Common myeloid progenitor, CD34-positive (primary cell): ENCODE measurements around the gene STK32B.
"Not testable (repeated sequence)": the region's sequence is repeated elsewhere in the genome, so short reads cannot be mapped to it uniquely, and the experiment has no call there.

Source experiments
- CTCF ChIA-PET: fragments of 350-600 bp; sonication (Branson Sonifier 250); formaldehyde crosslinking; loops from one replicate; lab custom pipeline; 2021; ENCODE audit warnings: antibody characterized with exemption; lab: Charles Lee
- POLR2A ChIA-PET: fragments of 350-600 bp; sonication (Branson Sonifier 250); formaldehyde crosslinking; loops from one replicate; lab custom pipeline; 2021; ENCODE audit warnings: antibody characterized with exemption; lab: Charles Lee
- DNase-seq, 3 donors: peaks; one replicate each; pipeline versions ENCODE4 v3.0.0 to v3.0.0-alpha.2; 2013
- H3K27ac ChIP-seq, 2 experiments: 1 replicate in 1 of 2; 2 replicates in 1 of 2; pipeline ENCODE4 v1.7.0; 2013; ENCODE audit warnings: inconsistent platforms in 2 of 2, low read length in 2 of 2, mild to moderate bottlenecking in 2 of 2, low read depth in 1 of 2, moderate library complexity in 1 of 2; ENCODE audit not compliant: severe bottlenecking in 2 of 2, insufficient read depth in 1 of 2, poor library complexity in 1 of 2
- H3K27me3 ChIP-seq, 5 experiments: replicated peaks in 2 of 5; 1 replicate in 3 of 5; 2 replicates in 2 of 5; pipeline versions ENCODE4 v1.6.1 to v1.7.0; 2013; ENCODE audit warnings: low read length in 4 of 5, mild to moderate bottlenecking in 2 of 5, moderate library complexity in 2 of 5, inconsistent platforms in 1 of 5; ENCODE audit not compliant: insufficient read depth in 5 of 5, control insufficient read depth in 4 of 5
- H3K36me3 ChIP-seq, 4 experiments: 1 replicate in 2 of 4; 2 replicates in 2 of 4; pipeline versions ENCODE4 v1.6.1 to v1.7.0; 2013; ENCODE audit warnings: low read length in 3 of 4, control low read depth in 1 of 4, mild to moderate bottlenecking in 1 of 4; ENCODE audit not compliant: control insufficient read depth in 4 of 4, insufficient read depth in 4 of 4
- H3K4me1 ChIP-seq, 4 experiments: 1 replicate in 3 of 4; 2 replicates in 1 of 4; pipeline versions ENCODE4 v1.6.1 to v1.7.1; 2013; ENCODE audit warnings: low read length in 3 of 4, mild to moderate bottlenecking in 3 of 4, control low read depth in 1 of 4, inconsistent platforms in 1 of 4, moderate library complexity in 1 of 4; ENCODE audit not compliant: control insufficient read depth in 4 of 4, insufficient read depth in 4 of 4; ENCODE audit errors: control extremely low read depth in 1 of 4
- H3K4me3 ChIP-seq, 7 experiments: 1 replicate in 4 of 7; 2 replicates in 3 of 7; pipeline versions ENCODE4 v1.5.1 to v1.7.0; 2013; ENCODE audit warnings: mild to moderate bottlenecking in 7 of 7, low read length in 6 of 7, moderate library complexity in 6 of 7, inconsistent platforms in 2 of 7, low read depth in 2 of 7, control low read depth in 1 of 7; ENCODE audit not compliant: insufficient read depth in 4 of 7, control insufficient read depth in 1 of 7; ENCODE audit errors: extremely low read depth in 1 of 7
- H3K9me3 ChIP-seq, 5 experiments: 1 replicate in 4 of 5; 2 replicates in 1 of 5; pipeline versions ENCODE4 v1.6.1 to v1.7.1; 2013; ENCODE audit warnings: low read length in 4 of 5, mild to moderate bottlenecking in 2 of 5, inconsistent platforms in 1 of 5, low read depth in 1 of 5, moderate library complexity in 1 of 5; ENCODE audit not compliant: control insufficient read depth in 4 of 5, insufficient read depth in 2 of 5; ENCODE audit errors: control extremely low read depth in 1 of 5
- WGBS: methylation state at CpG from one replicate; pipeline ENCODE4 v1.1.5; 2013; ENCODE audit not compliant: insufficient coverage; 5-methylcytosine and 5-hydroxymethylcytosine counted together

Gene STK32B

GRCh38 chr4:5284517-5284916, 233.2 kb downstream of the STK32B start:
- WGBS = 100% methylated on average over 4 of the region's 7 CpGs
- no peaks in the 10 kb centered on the region for H3K9me3 ChIP-seq
- no peaks in the 10 kb centered on the region for H3K4me1 ChIP-seq
- no peak for DNase-seq
- ChIA-PET CTCF (no interaction called here), POLR2A (no interaction called here)
- no peak overlapping the region for H3K27ac ChIP-seq
- H3K36me3 ChIP-seq = no peaks in the 10 kb centered on the region
- H3K4me3 ChIP-seq = no peak overlapping the region
- no peaks in the 10 kb centered on the region for H3K27me3 ChIP-seq

DNA sequence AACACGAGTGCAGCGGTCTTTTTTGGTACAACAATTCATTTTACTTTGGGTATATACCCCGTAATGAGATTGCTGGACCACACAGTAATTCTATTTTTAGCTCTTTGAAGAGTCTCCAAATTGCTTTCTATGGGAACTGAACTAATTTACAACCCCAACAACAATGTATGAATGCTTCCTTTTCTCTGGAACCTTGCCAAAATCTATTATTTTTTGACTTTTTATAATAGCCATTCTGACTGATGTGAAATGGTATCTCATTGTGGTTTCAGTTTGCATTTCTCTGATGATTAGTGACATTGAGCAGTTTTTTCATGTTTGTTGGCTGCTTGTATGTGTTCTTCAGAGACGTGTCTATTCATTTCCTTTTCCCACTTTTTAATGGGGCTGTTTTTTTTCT, 240.8 kb downstream of the STK32B start:
- Histone ChIP-seq H3K36me3 (no peaks in the 10 kb centered on the region), H3K9me3 (peaks cover 0 to 2% (median 0%) of the 10 kb centered on the region in 5 experiments), H3K27me3 (no peaks in the 10 kb centered on the region), H3K4me3 (no peak overlapping the region), H3K27ac (no peak overlapping the region), H3K4me1 (peaks cover 0 to 1% (median 0%) of the 10 kb centered on the region in 4 experiments)
- ChIA-PET POLR2A (no interaction called here), CTCF (no interaction called here)
- WGBS = 100% methylated on average over 3 of the region's 4 CpGs
- DNase-seq = peak in 2 of 3 donors; percentile 13 to 25

GRCh38 chr4:5298000-5298787, 246.9 kb downstream of the STK32B start:
- POLR2A ChIA-PET, H3K27ac ChIP-seq, H3K9me3 ChIP-seq, H3K4me1 ChIP-seq, H3K36me3 ChIP-seq, DNase-seq, H3K27me3 ChIP-seq, H3K4me3 ChIP-seq, CTCF ChIA-PET: not testable (repeated sequence)
- WGBS = 99% methylated on average over 8 of the region's 9 CpGs

DNA sequence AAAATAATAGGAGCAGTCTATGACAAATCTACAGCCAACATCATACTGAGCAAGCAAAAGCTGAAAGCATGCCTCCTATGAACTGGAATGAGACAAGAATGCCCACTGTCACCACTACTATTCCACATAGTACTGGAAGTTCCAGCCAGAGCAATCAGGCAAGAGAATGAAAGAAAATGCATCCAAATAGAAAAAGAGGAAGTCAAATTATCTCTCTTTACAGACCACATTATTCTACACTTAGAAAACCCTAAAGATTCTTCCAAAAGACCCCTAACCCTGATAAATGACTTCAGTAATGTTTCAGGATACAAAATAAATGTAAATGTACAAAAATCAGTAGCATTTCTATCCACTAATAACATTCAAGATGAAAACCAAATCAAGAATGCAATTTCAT, 249.0 kb downstream of the STK32B start:
- no peaks in the 10 kb centered on the region for H3K36me3 ChIP-seq
- H3K27ac ChIP-seq = no peak overlapping the region
- no peaks in the 10 kb centered on the region for H3K27me3 ChIP-seq
- CTCF ChIA-PET = no interaction called here
- peaks cover 0 to 18% (median 2%) of the 10 kb centered on the region in 5 experiments for H3K9me3 ChIP-seq
- H3K4me1 ChIP-seq = no peaks in the 10 kb centered on the region
- no peak overlapping the region for H3K4me3 ChIP-seq
- DNase-seq = peak in 1 of 3 donors; percentile 5
- POLR2A ChIA-PET = no interaction called here

DNA sequence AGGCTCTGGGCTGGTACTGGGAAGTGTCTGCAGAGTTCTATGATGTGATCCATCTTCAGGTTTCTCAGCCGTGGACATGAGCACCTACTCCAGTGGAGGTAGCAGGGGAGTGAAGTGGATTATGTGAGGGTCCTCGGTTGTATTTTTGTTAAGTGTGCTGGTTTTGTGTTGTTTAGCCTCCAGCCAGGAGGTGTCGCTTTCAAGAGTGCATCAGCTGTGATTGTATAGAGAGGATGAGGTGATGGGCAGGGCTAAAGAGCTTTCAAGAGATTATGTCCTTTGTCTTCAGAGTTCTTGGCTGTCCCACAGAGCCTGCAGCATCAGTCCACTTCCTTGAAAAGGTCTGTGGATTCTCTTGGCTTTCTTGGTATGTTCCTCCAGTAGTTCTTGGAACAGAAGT, 256.6 kb downstream of the STK32B start:
- no peak overlapping the region for H3K4me3 ChIP-seq
- WGBS = 100% methylated on average over 1 of the region's 3 CpGs
- peaks cover 0 to 31% (median 0%) of the 10 kb centered on the region in 5 experiments for H3K9me3 ChIP-seq
- no peak overlapping the region for H3K27ac ChIP-seq
- DNase-seq = no peak
- ChIA-PET CTCF (no interaction called here), POLR2A (no interaction called here)
- no peaks in the 10 kb centered on the region for H3K36me3 ChIP-seq
- H3K4me1 ChIP-seq = no peaks in the 10 kb centered on the region
- no peaks in the 10 kb centered on the region for H3K27me3 ChIP-seq

DNA sequence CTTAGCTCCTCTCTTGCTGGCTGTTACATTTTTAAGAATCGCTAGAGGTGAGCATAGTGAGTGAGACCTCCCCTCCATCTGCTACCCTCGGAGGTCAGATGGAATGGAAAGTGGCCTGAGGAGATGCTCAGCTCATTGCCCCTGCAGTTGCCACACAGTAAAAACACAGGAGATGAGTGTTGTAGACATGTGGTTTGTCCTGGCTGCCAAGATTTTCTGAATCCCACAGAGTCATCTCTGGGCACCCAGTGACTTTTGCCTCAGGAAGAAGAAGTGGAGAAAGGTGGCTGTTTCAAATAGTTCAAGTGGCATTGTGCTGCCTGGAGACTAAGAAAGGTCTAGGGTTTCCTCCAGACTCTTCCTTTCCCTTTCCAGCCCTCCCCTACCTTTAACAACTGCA, 271.0 kb downstream of the STK32B start:
- ChIA-PET POLR2A (no interaction called here), CTCF (no interaction called here)
- no peaks in the 10 kb centered on the region for H3K27me3 ChIP-seq
- 100% methylated on average over 2 of the region's 2 CpGs for WGBS
- DNase-seq = no peak
- H3K4me1 ChIP-seq = no peaks in the 10 kb centered on the region
- peaks cover 0 to 17% (median 6%) of the 10 kb centered on the region in 5 experiments for H3K9me3 ChIP-seq
- H3K4me3 ChIP-seq = no peak overlapping the region
- H3K27ac ChIP-seq = no peak overlapping the region
- no peaks in the 10 kb centered on the region for H3K36me3 ChIP-seq

DNA sequence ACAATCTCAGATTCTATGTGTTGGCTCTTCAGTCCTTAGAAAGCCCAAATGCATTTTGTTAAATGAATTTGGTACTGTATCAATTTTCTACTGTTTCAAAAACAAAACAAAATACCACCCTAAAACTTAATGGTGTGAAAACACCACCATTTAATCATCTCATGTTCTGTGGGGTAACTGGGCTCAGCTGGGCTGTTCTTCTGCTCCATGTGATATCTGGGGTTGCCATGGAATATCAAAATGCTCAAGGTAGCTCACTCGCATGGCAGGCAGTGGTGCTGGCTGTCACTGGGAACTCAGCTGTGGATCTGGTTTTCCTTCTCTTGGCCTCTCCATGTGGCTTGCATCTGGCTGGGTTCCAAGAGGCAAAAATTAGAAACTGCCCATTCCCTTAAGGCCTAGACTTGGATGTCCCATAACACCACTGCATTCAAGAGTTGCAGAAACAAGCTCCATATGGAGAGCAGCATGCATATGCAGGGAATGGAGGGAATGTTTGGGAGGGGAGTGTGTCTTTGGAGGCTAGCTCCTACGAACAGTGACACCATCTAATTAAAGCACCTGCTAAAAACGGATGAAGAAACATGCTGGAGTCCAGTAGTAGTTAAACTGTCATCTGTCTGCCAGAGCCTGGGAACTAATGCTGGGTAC, 279.2 kb downstream of the STK32B start:
- Histone ChIP-seq H3K27ac (no peak overlapping the region), H3K27me3 (no peaks in the 10 kb centered on the region), H3K9me3 (peaks cover 0 to 28% (median 4%) of the 10 kb centered on the region in 5 experiments), H3K36me3 (peaks cover 0 to 9% (median 1%) of the 10 kb centered on the region in 4 experiments), H3K4me1 (no peaks in the 10 kb centered on the region), H3K4me3 (no peak overlapping the region)
- WGBS = 100% methylated on average over 3 of the region's 3 CpGs
- DNase-seq = no peak
- ChIA-PET POLR2A (no interaction called here), CTCF (no interaction called here)
